OCI-LY3 (cell line): ENCODE results near the gene TMEM59L.

ENCODE experiments used
- CTCF ChIP-seq: fragments of 200-600, 300-600 bp; sonication (generic); IDR thresholded peaks from 2 replicates; pipeline ENCODE4 v1.5.1; 2014; ENCODE audit warnings: antibody characterized with exemption, low read length, low read depth
- EZH2phosphoT487 ChIP-seq: fragments of 200-600 bp; shearing (Covaris generic); IDR thresholded peaks from 2 replicates; pipeline ENCODE4 v1.6.1; 2018; ENCODE audit warnings: antibody characterized with exemption, mixed run types, low read depth

GRCh38 chr19:18663940-18664530 is 51.4 kb downstream of the TMEM59L start:
- no peak for TF ChIP-seq CTCF
- TF ChIP-seq EZH2phosphoT487: no peak
